ENCODE data around the gene MBD4.
"Not testable (repeated sequence)": the region's sequence is repeated elsewhere in the genome, so short reads cannot be mapped to it uniquely, and the experiment has no call there.

The MBD4 gene

GRCh38 chr3:129428376-129429079 is 11.2 kb downstream of the MBD4 start, which contains the start of gene EFCAB12:
Gene EFCAB12 (minus strand): TSS chr3:129428636. CDS start chr3:129428488, 148 bp downstream.
- peak; percentile 84 for DNase-seq

GRCh38 chr3:129428007-129428375 is 11.8 kb downstream of the MBD4 start:
- DNase-seq = no peak

DNA sequence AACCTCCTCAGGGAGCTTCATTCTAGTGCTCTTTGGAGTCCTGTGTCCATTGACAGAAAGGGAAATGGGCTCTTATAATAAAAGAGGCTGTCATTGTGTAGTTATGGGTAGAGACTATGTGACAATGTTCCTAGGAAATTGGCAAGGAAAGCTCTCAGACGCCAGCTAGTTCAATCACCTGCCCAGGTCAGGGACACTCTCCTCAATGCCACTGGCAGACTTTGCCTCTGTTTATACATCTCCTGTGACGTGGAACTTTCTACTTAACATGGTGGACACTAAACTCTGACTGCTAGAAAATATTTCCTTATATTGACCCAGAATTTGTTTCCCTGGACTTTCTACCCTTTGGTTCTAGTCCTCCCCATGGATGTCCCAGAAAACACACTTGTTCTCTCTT is 14.1 kb downstream of the MBD4 start:
- DNase-seq = no peak

GRCh38 chr3:129425213-129425612 is 14.5 kb downstream of the MBD4 start:
- DNase-seq = no peak

GRCh38 chr3:129424185-129424841 is 15.4 kb downstream of the MBD4 start:
- no peak for DNase-seq

DNA sequence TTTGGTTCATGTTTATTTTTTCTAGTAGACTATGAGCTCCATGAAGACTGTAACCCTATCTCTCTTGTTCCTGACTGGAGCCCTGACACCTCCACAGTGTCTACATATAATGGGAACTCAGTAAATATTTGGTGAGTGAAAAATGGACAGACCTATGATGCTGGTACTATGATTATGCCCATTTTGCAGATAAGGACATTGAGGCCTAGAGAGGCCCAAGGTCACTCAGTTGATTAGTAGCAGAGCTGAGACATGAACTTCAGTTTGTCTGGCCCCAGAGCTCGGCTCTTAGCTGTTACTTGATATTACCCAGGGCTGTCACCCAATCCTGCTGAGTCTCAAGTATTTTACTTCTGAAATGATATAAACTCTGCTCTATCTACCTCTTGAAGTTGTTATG is 16.9 kb downstream of the MBD4 start:
- no peak for DNase-seq

DNA sequence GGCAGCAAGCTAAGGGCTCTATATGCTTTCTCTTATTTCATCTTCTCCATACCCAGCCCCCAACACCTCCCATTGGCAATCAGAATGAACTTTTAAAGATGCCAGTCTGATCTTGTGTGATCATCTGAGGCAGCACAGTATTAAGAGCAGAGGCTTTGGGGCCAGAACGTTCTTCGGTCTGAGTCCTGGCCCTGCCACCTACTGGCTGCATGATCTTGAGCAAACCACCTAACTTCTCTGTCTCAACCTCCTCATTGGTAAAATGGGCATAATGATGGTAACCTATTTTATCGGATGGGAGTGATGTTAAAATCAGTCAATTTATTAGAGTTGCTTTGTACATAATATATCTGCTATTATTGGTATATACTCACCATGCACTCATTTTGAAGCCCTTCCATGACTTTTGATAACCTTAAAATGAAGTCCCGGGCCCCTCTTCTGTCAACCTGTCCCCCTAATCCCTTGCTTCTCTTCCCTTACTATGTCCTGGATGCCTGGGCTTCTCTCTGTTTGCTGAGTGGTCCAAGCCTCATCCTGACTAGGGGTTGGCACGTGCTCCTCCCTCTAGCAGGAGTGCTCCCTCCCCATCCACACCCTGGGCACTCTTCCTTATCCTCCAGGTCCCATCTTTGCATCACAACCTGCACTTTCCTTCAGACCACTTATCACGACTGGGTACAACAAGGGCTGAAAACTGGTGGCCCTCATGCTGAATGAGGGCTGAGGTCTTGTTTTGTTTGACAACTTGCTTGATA is 17.6 kb downstream of the MBD4 start:
- DNase-seq = no peak

DNA sequence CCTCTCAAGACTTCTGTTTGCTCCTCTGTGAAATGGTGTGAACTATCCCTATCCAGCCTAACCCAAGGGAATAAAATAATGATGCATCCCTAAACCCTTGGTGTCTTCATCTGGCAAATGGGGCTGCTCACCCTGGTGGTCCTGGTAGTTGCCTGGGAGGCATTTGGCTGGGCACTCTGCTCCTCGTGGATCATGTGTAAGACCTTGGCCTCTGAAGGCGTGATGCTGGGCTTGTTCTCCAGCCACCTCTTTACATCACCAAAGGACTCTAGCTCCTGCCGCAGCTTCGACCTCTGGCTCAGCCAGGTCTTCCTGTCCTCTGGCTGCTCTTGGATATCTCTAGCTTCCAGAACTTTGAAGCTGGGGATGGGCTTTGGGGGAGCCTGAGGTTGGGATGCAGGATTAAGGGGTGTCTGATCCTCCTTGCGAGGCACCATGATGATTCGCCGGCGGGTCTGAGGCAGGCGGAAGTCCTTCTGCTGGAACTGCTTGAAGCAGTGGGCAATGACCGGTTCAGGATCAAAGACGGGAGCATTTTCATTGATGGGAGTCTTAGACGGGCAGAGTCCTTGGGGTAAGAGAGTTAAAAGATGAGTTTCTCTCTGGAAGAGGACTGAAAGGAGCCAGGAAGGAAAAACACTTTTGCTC is 18.4 kb downstream of the MBD4 start:
- DNase-seq = no peak

GRCh38 chr3:129419476-129419875 is 20.3 kb downstream of the MBD4 start:
- DNase-seq = no peak

DNA sequence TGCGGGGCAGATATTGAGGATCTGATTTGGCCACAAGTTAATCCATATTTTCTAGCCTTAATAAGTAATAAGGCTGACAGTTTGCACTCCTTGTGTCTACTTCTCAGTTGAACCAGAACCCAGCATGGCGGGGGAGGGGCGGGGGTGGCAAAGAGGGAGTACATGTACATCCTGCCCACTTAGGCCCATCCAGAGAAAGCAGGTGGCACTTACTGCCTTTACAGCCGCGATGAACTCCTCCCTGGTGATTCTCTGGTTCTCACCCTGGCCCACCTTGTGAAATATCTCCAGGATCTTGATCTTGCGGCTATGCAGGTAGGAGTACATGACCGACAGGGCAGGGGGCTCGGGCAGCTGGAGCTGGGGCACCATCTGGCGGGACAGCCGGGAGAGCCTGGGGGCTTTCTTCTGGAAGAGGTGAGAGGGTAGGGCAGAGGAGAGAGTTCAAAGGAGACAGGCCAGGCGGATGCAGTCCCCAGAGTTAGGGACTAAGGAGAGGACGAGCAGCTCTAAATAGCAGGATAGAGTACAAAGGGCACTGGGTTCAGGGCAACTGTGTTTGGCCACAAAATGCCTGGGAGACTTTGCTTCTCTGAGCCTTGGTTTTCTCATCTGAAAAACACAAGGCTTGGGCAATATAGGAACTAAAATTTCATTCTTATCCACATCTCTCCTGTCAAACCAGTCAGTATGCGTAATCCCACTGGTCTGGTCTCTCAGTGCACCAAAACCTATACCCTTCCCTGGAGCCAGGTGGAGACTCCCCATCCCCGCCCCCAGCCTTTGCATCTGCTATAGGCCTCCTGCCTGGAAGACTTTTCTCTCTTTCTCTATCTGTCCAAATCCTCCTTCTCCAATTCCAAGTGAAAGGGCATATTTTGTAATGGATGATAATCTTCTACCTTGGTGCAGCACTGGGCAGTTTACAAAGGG is 21.4 kb downstream of the MBD4 start:
- no peak for DNase-seq

GRCh38 chr3:129417326-129417725 is 22.4 kb downstream of the MBD4 start:
- no peak for DNase-seq

DNA sequence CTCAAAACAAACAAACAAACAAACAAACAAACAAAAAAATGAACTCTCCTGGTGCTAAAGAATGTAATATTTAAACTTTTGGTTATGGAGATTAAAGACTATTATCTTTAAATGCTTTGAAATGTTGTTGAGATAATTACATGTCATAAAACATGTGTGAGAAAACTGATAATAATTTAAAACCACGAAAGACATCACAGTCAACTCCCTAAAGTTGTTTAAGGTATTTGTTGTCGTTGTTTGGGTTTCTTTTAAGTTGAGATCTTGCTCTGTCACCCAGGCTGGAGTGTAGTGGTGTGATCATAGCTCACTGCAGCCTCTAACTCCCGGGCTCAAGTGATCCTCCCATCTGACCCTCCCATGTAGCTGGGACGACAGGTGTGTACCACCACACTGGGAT is 23.3 kb downstream of the MBD4 start:
- DNase-seq = no peak

DNA sequence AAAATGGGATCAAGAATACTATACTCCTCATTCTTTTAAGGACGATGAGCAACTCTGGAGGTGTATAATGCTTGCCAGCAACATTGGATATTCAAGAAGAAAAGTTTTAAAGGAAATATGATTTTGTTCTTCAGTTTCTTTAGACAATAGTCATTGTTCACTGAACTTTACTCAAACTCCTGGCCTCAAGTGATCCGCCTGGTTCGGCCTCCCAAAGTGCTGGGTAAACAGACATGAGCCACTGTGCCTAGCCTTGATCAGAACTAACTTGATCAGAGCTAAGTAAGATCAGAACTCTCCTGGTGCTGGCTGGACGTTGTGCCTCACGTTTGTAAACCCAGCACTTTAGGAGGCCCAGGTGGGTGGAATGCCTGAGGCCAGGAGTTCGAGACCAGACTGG is 23.9 kb downstream of the MBD4 start:
- no peak for DNase-seq

DNA sequence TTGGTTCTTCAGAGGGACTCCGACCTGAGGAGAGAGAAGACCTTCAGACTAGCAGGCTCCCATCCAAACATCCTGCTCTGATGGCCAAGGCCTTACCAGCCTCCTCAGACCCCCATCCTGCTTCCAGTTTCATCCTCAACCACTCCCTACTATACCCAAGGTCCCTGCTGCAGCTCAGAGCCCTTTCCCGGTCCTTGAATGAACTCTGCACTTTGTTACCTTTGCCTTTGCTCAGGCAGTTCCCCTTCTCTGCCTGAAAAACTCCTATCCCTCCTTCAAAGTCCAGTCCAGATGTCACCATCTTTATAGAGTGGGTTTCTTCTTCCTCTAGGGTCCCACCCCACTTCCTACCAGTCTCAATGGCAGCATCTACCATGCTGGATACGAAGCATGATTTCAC is 24.4 kb downstream of the MBD4 start:
- DNase-seq = no peak

DNA sequence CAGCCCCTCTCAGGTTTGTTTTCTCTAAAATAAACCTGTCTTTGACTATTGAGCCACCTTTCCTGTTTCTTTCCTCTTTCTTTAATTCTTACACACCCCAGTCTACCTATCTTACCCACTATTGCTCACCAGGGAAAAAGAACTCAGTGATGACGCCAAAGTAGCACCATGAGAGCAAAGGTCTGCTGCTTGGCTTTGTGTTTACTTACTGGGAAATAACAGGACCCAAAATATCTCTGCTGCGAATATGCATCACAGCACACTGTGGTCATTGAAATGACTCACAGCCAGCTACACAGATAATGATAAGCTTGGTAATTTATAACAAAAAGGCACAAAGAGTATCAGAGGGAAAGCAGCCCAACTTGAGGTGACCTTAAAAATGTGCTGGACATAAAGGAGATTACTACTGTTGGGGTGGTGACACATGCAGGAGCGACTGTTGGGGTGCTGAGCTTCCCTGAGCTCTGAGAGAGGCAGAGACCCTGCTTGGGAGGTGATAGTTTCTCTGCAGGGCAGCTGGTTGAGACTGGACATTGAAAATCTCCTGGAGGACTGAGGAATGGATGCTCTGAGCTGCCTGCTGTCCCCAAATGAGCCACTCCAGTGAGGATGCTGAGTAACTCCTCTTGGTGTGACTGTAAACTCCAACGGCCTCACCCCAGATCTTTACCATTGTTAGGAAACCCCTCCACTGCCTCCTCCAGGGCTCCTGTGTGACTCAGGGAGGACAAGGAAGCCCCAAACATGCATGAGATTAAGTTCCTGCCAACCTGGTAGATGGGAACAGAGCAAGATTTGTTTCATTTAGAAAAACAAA is 25.9 kb downstream of the MBD4 start:
- DNase-seq = no peak

- not testable (repeated sequence) for DNase-seq
These were observed 26.5 kb downstream of the MBD4 start for GRCh38 chr3:129413238-129413637.

DNA sequence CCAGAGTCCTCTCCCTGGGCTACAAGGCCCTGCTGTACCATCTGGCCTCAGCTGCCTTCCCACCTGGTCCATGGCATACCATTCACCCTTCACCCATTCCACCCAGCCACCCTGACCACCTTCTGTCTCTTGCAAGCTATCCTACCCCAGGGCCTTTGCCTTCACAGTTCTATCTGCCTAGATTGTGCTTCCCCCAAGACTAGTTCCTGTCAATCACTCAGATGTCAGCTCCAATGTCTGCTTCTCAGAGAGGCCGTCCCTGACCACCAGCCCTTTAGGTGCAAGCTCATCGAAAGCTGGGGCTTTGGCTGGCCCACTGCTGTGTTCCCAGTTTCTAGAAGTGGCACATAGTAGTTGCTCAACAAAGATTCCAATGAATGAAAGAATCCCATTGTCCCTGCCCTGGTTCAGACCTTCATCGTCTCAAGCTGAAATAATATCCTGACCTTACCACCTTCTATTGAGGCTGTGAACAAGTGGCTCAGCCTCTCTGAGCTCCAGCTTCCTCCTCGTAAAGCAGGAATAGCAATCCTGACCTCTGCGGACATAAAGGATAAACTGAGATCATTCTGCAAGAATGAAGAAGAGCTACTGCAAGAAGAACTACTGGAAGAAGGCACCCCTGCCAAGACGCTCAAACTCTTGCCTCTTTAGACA is 27.1 kb downstream of the MBD4 start:
- no peak for DNase-seq

GRCh38 chr3:129410971-129411370 is 28.8 kb downstream of the MBD4 start:
- DNase-seq = no peak

- DNase-seq = no peak
These were observed 30.2 kb downstream of the MBD4 start for GRCh38 chr3:129409541-129409940.

DNA sequence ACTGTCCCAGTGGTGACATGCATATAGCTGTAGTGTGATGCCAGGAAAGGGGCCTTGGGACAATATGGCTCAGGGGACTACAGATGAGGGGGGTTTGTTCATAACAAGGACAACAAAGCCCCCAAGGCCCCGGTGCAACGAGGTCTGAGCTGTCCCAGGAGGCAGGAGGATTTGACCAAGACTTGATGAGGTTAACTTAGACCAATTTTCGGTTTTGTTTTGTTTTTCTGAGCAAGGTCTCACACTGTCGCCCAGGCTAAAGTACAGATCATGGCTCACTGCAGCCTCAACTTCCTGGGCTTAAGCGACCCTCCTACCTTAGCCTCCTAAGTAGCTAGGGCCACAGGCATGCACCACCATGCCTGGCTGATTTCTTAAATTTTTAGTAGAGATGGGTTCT is 35.1 kb downstream of the MBD4 start:
- DNase-seq = no peak

DNA sequence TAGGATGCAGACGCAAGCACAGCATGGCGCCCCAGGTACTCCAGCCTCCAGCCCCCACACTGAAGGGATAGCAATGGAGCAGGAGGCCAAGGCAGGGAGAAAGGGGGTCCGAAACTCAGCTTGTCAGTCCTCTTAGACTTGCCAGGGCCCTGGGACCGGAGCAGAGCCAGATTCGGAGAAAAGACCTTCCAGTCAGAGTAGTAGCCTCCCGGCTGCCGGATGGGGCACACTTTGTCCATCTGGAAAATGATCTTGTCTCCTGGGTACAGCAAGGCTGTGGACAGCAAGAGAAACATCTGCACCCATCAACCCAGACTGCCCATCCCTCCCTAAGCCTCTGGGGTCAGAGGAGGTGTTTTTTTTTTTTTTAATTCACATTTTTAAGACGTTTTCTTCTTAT is 35.6 kb downstream of the MBD4 start:
- DNase-seq = no peak

All from NCI-H2029 (cell line).